Stimulated activated CD8-positive, alpha-beta memory T cell treated with anti-CD3 and anti-CD28 coated beads, Interleukin-4, amount 100 ng/mL, for 4 hours (primary cell): ENCODE data around the gene NSUN4.

Experiments used
- DNase-seq, 2 donors: peaks; one replicate each; pipeline ENCODE4 v3.0.0-alpha.2; 2020; ENCODE audit warnings: low read depth in 2 of 2, low spot score in 1 of 2

Gene NSUN4

DNA sequence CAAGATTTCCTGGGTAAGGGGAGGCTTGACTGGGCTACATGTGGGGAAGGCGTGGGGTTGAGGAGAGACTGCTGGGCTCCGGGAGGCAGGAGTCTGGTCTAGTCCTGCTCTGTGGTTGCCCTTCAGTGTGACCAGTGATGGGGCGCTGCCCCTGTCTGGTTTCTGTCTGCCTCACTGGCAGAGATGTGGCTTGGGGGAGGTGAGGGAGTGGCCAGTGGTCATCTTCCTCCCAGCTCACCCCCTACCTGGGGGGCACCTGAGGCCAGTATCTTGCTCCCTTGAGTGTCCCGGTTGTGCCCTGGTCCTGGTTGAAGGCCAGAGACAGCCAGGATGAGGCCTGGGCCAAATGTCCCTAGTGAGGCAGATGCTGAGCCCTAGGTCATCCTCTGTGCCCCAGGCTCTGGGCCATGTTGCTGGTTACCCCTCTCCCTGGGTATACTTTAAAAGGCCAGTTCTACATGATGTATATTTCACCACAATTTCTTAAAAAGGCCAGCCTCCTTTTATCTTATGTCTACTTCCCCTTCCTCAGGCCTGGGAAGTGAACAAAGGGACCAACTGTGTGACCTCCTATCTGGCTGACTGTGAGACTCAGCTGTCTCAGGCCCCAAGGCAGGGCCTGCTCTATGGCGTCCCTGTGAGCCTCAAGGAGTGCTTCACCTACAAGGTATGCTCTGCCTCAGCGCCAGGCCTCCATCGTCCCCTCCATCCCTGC lies 64.0 kb downstream of the NSUN4 start:
- no peak for DNase-seq

- no peak for DNase-seq
These were observed 64.6 kb downstream of the NSUN4 start for GRCh38 chr1:46405197-46405555.

DNA sequence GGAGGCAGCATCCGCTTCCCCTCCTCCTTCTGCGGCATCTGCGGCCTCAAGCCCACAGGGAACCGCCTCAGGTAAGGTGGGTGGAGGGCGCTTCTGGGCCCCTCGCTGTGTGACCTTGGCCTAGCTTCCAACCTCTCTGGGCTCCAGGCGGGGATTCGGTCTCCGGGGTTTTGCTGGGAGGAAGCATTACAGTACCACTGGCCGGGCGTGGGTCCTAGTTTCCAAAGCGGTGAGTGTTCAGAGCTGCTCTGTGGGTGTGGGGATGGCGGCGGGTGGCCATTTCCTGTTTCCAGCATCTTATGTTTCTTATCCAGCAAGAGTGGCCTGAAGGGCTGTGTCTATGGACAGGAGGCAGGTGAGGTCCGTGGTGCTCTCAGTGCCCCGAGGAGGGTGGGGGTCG lies 65.1 kb downstream of the NSUN4 start:
- DNase-seq, result no peak

- DNase-seq, result no peak
These were observed 66.4 kb downstream of the NSUN4 start for GRCh38 chr1:46406881-46407608.

GRCh38 chr1:46407636-46408035 lies 67.0 kb downstream of the NSUN4 start:
- no peak for DNase-seq

DNA sequence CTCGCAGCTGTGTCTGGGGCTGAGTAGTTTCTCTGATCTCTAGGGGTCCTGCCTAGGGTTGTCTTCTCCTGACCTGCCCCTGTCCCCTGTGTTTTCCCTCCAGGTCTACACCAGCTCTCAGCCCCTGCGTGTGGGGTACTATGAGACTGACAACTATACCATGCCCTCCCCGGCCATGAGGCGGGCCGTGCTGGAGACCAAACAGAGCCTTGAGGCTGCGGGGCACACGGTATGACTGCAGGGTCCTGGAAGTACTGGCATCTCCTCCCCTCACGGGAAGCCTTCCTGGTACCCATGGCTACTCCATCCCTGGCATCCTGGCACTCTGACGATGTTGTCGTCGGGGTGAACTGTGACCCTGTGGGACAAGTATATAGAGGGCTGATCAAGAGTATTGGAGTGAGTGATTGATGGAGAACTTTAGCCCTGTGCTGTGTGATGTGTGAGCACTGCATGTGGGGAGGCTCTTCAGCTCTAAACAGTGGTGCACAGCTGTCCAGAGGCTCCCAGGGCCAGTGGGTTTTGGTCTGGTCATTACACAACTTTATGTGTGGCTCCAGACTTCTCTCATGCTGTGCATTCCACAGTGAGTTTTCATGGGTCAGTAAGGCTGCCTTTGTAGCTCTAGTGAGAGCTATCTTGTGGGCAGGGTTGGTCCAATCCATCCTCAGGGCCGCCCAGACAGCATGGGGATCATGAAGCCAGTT lies 67.9 kb downstream of the NSUN4 start:
- DNase-seq, result no peak

- DNase-seq, result no peak
These were observed 68.4 kb downstream of the NSUN4 start for GRCh38 chr1:46409063-46409372.

- no peak for DNase-seq
These were observed 69.8 kb downstream of the NSUN4 start for GRCh38 chr1:46410156-46411009.

DNA sequence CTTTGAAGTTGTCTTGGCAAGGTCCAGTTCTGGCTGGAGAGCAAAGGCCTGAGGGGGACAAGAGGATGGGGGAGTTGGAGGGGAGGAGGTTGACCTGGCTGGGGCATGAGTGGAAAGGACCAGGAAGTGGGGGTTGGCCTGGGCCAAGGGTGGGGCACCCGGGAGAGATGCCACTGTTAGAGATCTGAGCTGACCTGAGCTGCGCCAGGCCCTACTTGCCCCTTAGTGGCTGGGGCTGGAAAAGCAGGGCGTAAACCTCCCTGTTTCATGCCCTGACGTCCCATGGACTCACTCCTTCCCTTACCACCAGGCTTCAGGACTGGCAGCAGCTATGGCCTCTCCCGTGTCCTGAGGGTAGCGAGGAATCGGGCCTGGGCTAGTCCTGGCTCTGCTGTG lies 70.4 kb downstream of the NSUN4 start:
- no peak for DNase-seq
